ENCODE results near the gene ELL2. TPM values are rescaled to one million over a fixed set of nuclear protein-coding genes. Genes with fewer than 3 reads are reported as not detected.
A peak's percentile ranks its signal among the peaks of the same experiment; 100 is the strongest.
"Not testable (repeated sequence)": the region's sequence is repeated elsewhere in the genome, so short reads cannot be mapped to it uniquely, and the experiment has no call there.

The ELL2 gene
- total RNA-seq, 2 donors from 2014 or later: 76.3 to 113 TPM

- peak overlapping the region; percentile 91 for H3K27ac Mint-ChIP-seq
- peak overlapping the region; percentile 57 to 67 for H3K4me3 Mint-ChIP-seq
- ATAC-seq (replicated peaks in 1 of 2): no peak
- DNase-seq: no peak
- no peaks in the 10 kb centered on the region for H3K27me3 Mint-ChIP-seq (ENCODE audit: low read depth)
- peaks cover 72% of the 10 kb centered on the region for H3K4me1 Mint-ChIP-seq (ENCODE audit: low read depth)
- no peaks in the 10 kb centered on the region for H3K36me3 Mint-ChIP-seq (ENCODE audit: insufficient read depth in 2 of 2)
- no peaks in the 10 kb centered on the region for H3K9me3 Mint-ChIP-seq
Measured at GRCh38 chr5:95859661-95860060, 102.0 kb downstream of the ELL2 start.

- Mint-ChIP-seq H3K27me3 (ENCODE audit: low read depth) (no peaks in the 10 kb centered on the region), H3K27ac (peak overlapping the region; percentile 91), H3K4me1 (ENCODE audit: low read depth) (peaks cover 66% of the 10 kb centered on the region), H3K36me3 (ENCODE audit: insufficient read depth in 2 of 2) (no peaks in the 10 kb centered on the region), H3K9me3 (no peaks in the 10 kb centered on the region), H3K4me3 (peak overlapping the region; percentile 57 to 67)
- DNase-seq (peak; percentile 93 to 96), ATAC-seq (replicated peaks in 1 of 2) (peak; percentile 97 to 98)
Measured at GRCh38 chr5:95858661-95859595, 102.7 kb downstream of the ELL2 start.

DNA sequence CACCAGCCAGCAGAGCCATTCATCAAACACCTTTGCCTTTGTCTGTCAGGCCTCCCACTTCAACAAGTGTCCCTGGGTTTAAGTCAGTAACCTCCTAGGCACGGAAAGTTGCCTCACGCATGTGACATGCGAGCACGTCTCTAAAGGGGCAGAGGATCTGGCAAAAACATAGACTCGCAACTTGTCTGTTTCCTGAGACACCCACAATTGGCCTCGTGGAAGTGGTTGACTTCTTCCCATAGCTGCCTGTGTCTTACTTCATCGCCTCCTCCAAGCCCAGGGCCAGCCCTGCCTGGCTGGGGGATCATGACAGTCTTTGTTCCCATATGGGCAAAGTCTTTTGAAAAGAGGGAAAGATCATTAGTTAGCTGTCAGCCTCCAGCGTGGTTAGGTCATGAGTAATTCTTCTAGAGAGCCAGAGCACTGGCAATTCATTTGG is 103.6 kb downstream of the ELL2 start:
- Mint-ChIP-seq H3K27me3 (ENCODE audit: low read depth) (no peaks in the 10 kb centered on the region), H3K4me1 (ENCODE audit: low read depth) (peaks cover 57% of the 10 kb centered on the region), H3K9me3 (no peaks in the 10 kb centered on the region), H3K36me3 (ENCODE audit: insufficient read depth in 2 of 2) (no peaks in the 10 kb centered on the region), H3K4me3 (peak overlapping the region in 1 of 2 donors; percentile 13), H3K27ac (no peak overlapping the region)
- DNase-seq (no peak), ATAC-seq (replicated peaks in 1 of 2) (no peak)

- Mint-ChIP-seq H3K4me1 (ENCODE audit: low read depth) (peaks cover 51% of the 10 kb centered on the region), H3K27me3 (ENCODE audit: low read depth) (no peaks in the 10 kb centered on the region), H3K36me3 (ENCODE audit: insufficient read depth in 2 of 2) (no peaks in the 10 kb centered on the region), H3K9me3 (no peaks in the 10 kb centered on the region), H3K4me3 (no peak overlapping the region), H3K27ac (no peak overlapping the region)
- ATAC-seq (replicated peaks in 1 of 2) (no peak), DNase-seq (no peak)
Measured at GRCh38 chr5:95857185-95857945, 104.3 kb downstream of the ELL2 start.

DNA sequence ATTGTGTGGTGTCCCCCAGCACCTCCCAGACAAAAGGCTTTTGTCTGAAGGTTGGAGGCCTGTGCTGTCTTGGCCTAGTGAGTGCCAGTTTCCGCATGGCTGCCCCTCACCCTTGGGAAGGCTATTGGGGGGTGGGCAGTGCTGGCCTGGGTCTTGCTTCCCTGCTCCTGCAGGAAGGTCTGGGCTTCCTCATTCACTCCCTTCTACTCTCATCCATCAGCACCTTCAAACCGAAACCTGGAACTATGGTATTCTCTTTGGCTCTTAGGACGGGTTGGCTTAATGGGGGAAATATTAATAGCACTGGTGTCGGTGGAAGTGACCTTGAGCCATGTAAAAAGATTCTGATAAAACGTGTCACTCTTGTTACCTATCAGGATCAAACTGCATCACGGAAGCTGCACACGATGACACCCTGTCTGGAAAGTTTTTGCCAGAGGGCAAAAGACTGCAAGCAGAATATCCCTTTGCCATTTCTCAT is 105.1 kb downstream of the ELL2 start:
- no peaks in the 10 kb centered on the region for H3K27me3 Mint-ChIP-seq (ENCODE audit: low read depth)
- no peaks in the 10 kb centered on the region for H3K9me3 Mint-ChIP-seq

GRCh38 chr5:95853490-95853889 is 108.2 kb downstream of the ELL2 start:
- Mint-ChIP-seq H3K27me3 (ENCODE audit: low read depth) (peaks cover 7% of the 10 kb centered on the region), H3K36me3 (ENCODE audit: insufficient read depth in 2 of 2) (no peaks in the 10 kb centered on the region), H3K4me3 (no peak overlapping the region), H3K27ac (no peak overlapping the region), H3K9me3 (no peaks in the 10 kb centered on the region), H3K4me1 (ENCODE audit: low read depth) (peaks cover 17% of the 10 kb centered on the region)
- ATAC-seq (replicated peaks in 1 of 2) (no peak), DNase-seq (no peak)

More for the DNA sequence above, 105.1 kb downstream of the ELL2 start:
- H3K27ac Mint-ChIP-seq: no peak overlapping the region
- H3K36me3 Mint-ChIP-seq (ENCODE audit: insufficient read depth in 2 of 2): no peaks in the 10 kb centered on the region
- H3K4me1 Mint-ChIP-seq (ENCODE audit: low read depth): peaks cover 42% of the 10 kb centered on the region
- ATAC-seq (replicated peaks in 1 of 2) (no peak), DNase-seq (no peak)
- H3K4me3 Mint-ChIP-seq: no peak overlapping the region

DNA sequence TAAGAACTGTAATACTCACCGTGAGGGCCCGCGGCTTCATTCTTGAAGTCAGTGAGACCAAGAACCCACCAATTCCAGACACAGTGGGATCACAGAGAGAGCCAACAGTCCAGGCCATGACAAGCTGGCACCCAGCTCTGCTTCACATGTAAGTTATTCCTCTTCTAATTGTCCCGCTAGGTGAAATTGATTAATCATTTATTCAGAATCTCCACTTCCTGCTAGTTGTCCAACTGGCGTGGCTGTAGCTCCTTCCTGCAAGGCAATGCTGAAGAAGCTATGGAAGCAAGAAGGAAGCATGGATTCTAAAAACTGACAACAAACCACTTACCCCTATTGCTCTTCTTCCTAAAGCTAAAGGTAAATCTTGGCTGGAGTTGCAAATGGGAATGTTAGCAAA is 109.1 kb downstream of the ELL2 start:
- no peak overlapping the region for H3K27ac Mint-ChIP-seq
- H3K36me3 Mint-ChIP-seq (ENCODE audit: insufficient read depth in 2 of 2): no peaks in the 10 kb centered on the region
- no peak for ATAC-seq (replicated peaks in 1 of 2)
- H3K9me3 Mint-ChIP-seq: no peaks in the 10 kb centered on the region
- no peak overlapping the region for H3K4me3 Mint-ChIP-seq
- peaks cover 9% of the 10 kb centered on the region for H3K4me1 Mint-ChIP-seq (ENCODE audit: low read depth)
- peaks cover 7% of the 10 kb centered on the region for H3K27me3 Mint-ChIP-seq (ENCODE audit: low read depth)
- no peak for DNase-seq

DNA sequence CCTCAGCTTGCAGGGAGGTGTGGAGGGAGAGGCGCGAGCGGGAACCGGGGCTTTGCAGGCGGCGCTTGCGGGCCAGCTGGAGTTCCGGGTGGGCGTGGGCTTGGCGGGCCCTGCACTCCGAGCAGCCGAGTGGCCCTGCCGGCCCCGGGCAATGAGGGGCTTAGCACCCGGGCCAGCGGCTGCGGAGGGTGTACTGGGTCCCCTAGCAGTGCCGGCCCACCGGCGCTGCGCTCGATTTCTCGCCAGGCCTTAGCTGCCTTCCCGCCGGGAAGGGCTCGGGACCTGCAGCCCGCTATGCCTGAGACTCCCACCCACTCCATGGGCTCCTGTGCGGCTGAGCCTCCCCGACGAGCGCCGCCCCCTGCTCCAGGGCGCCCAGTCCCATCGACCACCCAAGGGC is 110.5 kb downstream of the ELL2 start:
- H3K36me3 Mint-ChIP-seq (ENCODE audit: insufficient read depth in 2 of 2); H3K27ac Mint-ChIP-seq; H3K27me3 Mint-ChIP-seq (ENCODE audit: low read depth); H3K9me3 Mint-ChIP-seq; DNase-seq; ATAC-seq (replicated peaks in 1 of 2); H3K4me3 Mint-ChIP-seq: not testable (repeated sequence)
- peaks cover 11% of the 10 kb centered on the region for H3K4me1 Mint-ChIP-seq (ENCODE audit: low read depth)

DNA sequence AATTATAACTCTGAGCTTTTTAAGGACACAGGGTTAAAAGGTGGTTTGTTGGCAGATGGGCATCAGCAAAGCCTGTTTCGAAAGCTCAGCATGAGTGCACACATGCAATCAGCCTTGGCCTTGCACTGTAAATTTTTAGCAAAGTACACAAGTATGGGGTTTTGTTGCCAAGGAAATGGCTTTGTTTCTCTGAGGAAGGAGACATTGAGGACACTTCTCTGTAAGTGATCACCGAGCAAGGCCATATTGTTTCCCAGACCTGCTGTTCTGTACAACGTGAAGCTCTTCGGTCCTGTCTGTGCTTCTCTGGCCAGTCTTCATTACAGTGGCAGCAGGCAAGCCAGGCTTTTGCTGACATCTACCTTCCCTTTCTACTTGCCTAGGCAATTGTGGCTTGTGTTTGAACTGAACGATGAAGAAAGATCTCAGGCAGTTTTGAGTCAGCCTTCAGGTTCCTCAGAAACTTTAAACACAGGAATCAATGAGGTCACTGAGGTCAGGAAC is 111.2 kb downstream of the ELL2 start:
- H3K4me1 Mint-ChIP-seq (ENCODE audit: low read depth): peaks cover 11% of the 10 kb centered on the region
- DNase-seq (no peak), ATAC-seq (replicated peaks in 1 of 2) (peak; percentile 66 to 74)
- H3K9me3 Mint-ChIP-seq: no peaks in the 10 kb centered on the region
- no peak overlapping the region for H3K27ac Mint-ChIP-seq
- H3K4me3 Mint-ChIP-seq: no peak overlapping the region
- H3K36me3 Mint-ChIP-seq (ENCODE audit: insufficient read depth in 2 of 2): no peaks in the 10 kb centered on the region
- H3K27me3 Mint-ChIP-seq (ENCODE audit: low read depth): peaks cover 7% of the 10 kb centered on the region

- no peak overlapping the region for H3K27ac Mint-ChIP-seq
- H3K36me3 Mint-ChIP-seq (ENCODE audit: insufficient read depth in 2 of 2): no peaks in the 10 kb centered on the region
- no peak for DNase-seq
- peaks cover 11% of the 10 kb centered on the region for H3K4me1 Mint-ChIP-seq (ENCODE audit: low read depth)
- ATAC-seq (replicated peaks in 1 of 2): no peak
- H3K9me3 Mint-ChIP-seq: no peaks in the 10 kb centered on the region
- no peak overlapping the region for H3K4me3 Mint-ChIP-seq
- H3K27me3 Mint-ChIP-seq (ENCODE audit: low read depth): peaks cover 7% of the 10 kb centered on the region
Measured at GRCh38 chr5:95848701-95849100, 113.0 kb downstream of the ELL2 start.

DNA sequence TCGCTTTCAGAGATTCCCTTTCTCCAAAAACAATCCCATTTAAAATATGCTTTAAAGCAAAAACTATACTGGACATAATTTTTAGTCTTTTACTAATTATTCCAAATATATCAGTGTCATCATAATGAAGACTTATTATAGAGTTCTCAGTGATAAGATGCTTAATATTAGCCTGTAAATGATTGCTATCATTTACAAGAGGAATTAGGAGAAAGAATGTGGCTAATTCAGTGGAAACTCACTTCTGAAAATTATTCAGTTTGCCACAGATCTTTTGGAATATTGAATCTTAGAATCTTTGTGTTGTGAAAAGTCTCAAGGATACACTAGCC is 114.4 kb downstream of the ELL2 start:
- Mint-ChIP-seq H3K27me3 (ENCODE audit: low read depth) (peaks cover 7% of the 10 kb centered on the region), H3K9me3 (no peaks in the 10 kb centered on the region), H3K27ac (no peak overlapping the region), H3K36me3 (ENCODE audit: insufficient read depth in 2 of 2) (no peaks in the 10 kb centered on the region), H3K4me3 (no peak overlapping the region), H3K4me1 (ENCODE audit: low read depth) (peaks cover 26% of the 10 kb centered on the region)
- ATAC-seq (replicated peaks in 1 of 2): no peak
- no peak for DNase-seq

GRCh38 chr5:95846554-95847260 is 114.9 kb downstream of the ELL2 start:
- H3K36me3 Mint-ChIP-seq (ENCODE audit: insufficient read depth in 2 of 2): no peaks in the 10 kb centered on the region

More at GRCh38 chr5:95846554-95847260, 114.9 kb downstream of the ELL2 start:
- Mint-ChIP-seq H3K27ac (no peak overlapping the region), H3K4me3 (no peak overlapping the region), H3K4me1 (ENCODE audit: low read depth) (peaks cover 29% of the 10 kb centered on the region), H3K27me3 (ENCODE audit: low read depth) (peaks cover 7% of the 10 kb centered on the region), H3K9me3 (no peaks in the 10 kb centered on the region)
- ATAC-seq (replicated peaks in 1 of 2) (peak; percentile 12 to 33), DNase-seq (peak; percentile 63 to 70)
